A673 (cell line): ENCODE results near the gene FAM3B. TPM values are rescaled to one million over a fixed set of nuclear protein-coding genes. Genes with fewer than 3 reads are reported as not detected.

Experiments used
- BruUV-seq: library from RNA; stranded (reverse); fragments of 400-500 nt; replicated peaks from 2 replicates; lab custom pipeline; 2021; lab: Mats Ljungman, UMichigan
- CTCF ChIA-PET: fragments of 300-600 bp; sonication (Branson Sonifier 250); formaldehyde crosslinking; loops from one replicate; lab custom pipeline; 2022; ENCODE audit warnings: antibody characterized with exemption; lab: Charles Lee
- POLR2A ChIA-PET: fragments of 300-600 bp; sonication (Branson Sonifier 250); formaldehyde crosslinking; loops from one replicate; lab custom pipeline; 2022; ENCODE audit warnings: antibody characterized with exemption; ENCODE audit not compliant: low non-redundant PET; lab: Charles Lee
- DNase-seq: peaks from one replicate; pipeline ENCODE4 v3.0.0-alpha.2; 2015; ENCODE audit warnings: low spot score
- H3K27ac ChIP-seq: fragments of 200-600 bp; sonication (generic); 2 replicates; pipeline ENCODE4 v1.5.1; 2016; ENCODE audit warnings: mixed run types, low read depth, mild to moderate bottlenecking, mixed read lengths, antibody characterized with exemption, low read length; ENCODE audit not compliant: poor library complexity, severe bottlenecking
- H3K27me3 ChIP-seq: fragments of 200-600 bp; sonication (generic); replicated peaks from 2 replicates; pipeline ENCODE4 v1.6.1; 2017; ENCODE audit warnings: mixed run types, low read depth, mild to moderate bottlenecking, mixed read lengths, antibody characterized with exemption, low read length; ENCODE audit not compliant: insufficient read depth, poor library complexity
- H3K36me3 ChIP-seq: fragments of 200-600 bp; sonication (generic); 2 replicates; pipeline ENCODE4 v1.6.1; 2016; ENCODE audit warnings: mixed run types, mild to moderate bottlenecking, mixed read lengths, antibody characterized with exemption, low read length; ENCODE audit not compliant: insufficient read depth, poor library complexity, severe bottlenecking
- H3K4me1 ChIP-seq: fragments of 200-600 bp; sonication (generic); 2 replicates; pipeline ENCODE4 v1.6.1; 2017; ENCODE audit warnings: mixed run types, mild to moderate bottlenecking, mixed read lengths, antibody characterized with exemption, low read length; ENCODE audit not compliant: insufficient read depth, poor library complexity, severe bottlenecking
- H3K4me3 ChIP-seq: fragments of 200-600 bp; sonication (generic); 2 replicates; pipeline ENCODE4 v1.5.1; 2016; ENCODE audit warnings: low read depth, mixed run types, mild to moderate bottlenecking, mixed read lengths, low read length; ENCODE audit not compliant: poor library complexity, severe bottlenecking
- H3K9me3 ChIP-seq: fragments of 200-600 bp; sonication (generic); 2 replicates; pipeline ENCODE4 v1.6.1; 2016; ENCODE audit warnings: mixed run types, low read depth, mild to moderate bottlenecking, mixed read lengths, antibody characterized with exemption, low read length; ENCODE audit not compliant: poor library complexity, severe bottlenecking
- CTCF ChIP-seq: fragments of 300-800, 200-600 bp; sonication (generic); conservative IDR thresholded peaks from 2 replicates; pipeline ENCODE4 v1.5.1; 2017; ENCODE audit warnings: low read depth, mild to moderate bottlenecking, antibody characterized with exemption, low read length, moderate library complexity, mixed read lengths
- EZH2 ChIP-seq: fragments of 200-600 bp; sonication (generic); IDR thresholded peaks from 2 replicates; pipeline ENCODE4 v1.6.1; 2017; ENCODE audit warnings: borderline replicate concordance, low read depth, mild to moderate bottlenecking, mixed read lengths, antibody characterized with exemption, low read length; ENCODE audit not compliant: poor library complexity, severe bottlenecking
- intact Hi-C: fragments of 100-400 bp; cut with micrococcal nuclease; formaldehyde crosslinking; loops from one replicate; pipeline ENCODE4 v1.10.0; 2022; ENCODE audit not compliant: unreplicated experiment
- total RNA-seq: library from RNA; stranded (reverse); gene quantifications from 2 replicates; pipeline ENCODE4 v1.2.3, GENCODE V29; 2021

Gene FAM3B
- total RNA-seq, 1 experiment from 2014 or later = not detected

GRCh38 chr21:41333752-41334151, 17.2 kb downstream of the FAM3B start:
- TF ChIP-seq CTCF = no peak
- TF ChIP-seq EZH2 = no peak
- no peaks in the 10 kb centered on the region for H3K27me3 ChIP-seq
- no peaks in the 10 kb centered on the region for H3K36me3 ChIP-seq
- CTCF ChIA-PET = no interaction called here
- no peak overlapping the region for H3K27ac ChIP-seq
- intact Hi-C loops = no loop called here
- no peaks in the 10 kb centered on the region for H3K4me1 ChIP-seq
- POLR2A ChIA-PET = no interaction called here
- no peak for DNase-seq
- H3K9me3 ChIP-seq = no peaks in the 10 kb centered on the region
- no peak overlapping the region for H3K4me3 ChIP-seq
- BruUV-seq = no TSS peak

GRCh38 chr21:41337515-41337914, 20.9 kb downstream of the FAM3B start:
- POLR2A ChIA-PET = interaction anchor here (0.6 kb wide), 1 partner anchor 1160 kb away, joined by 3 read pairs; no protein-coding TSS in a partner anchor
- intact Hi-C loops = no loop called here
- no TSS peak for BruUV-seq
- H3K27me3 ChIP-seq = no peaks in the 10 kb centered on the region
- DNase-seq = no peak
- no peaks in the 10 kb centered on the region for H3K36me3 ChIP-seq
- H3K4me1 ChIP-seq = no peaks in the 10 kb centered on the region
- CTCF ChIA-PET = no interaction called here
- H3K27ac ChIP-seq = no peak overlapping the region
- H3K9me3 ChIP-seq = no peaks in the 10 kb centered on the region
- TF ChIP-seq CTCF (no peak), EZH2 (no peak)
- no peak overlapping the region for H3K4me3 ChIP-seq

GRCh38 chr21:41338455-41338854, 21.9 kb downstream of the FAM3B start:
- no peaks in the 10 kb centered on the region for H3K36me3 ChIP-seq
- H3K27ac ChIP-seq = no peak overlapping the region
- CTCF ChIA-PET = no interaction called here
- no peaks in the 10 kb centered on the region for H3K4me1 ChIP-seq
- H3K27me3 ChIP-seq = no peaks in the 10 kb centered on the region
- H3K4me3 ChIP-seq = no peak overlapping the region
- POLR2A ChIA-PET = no interaction called here
- intact Hi-C loops = no loop called here
- no peak for DNase-seq
- no peak for TF ChIP-seq EZH2
- TF ChIP-seq CTCF = no peak
- H3K9me3 ChIP-seq = no peaks in the 10 kb centered on the region
- no TSS peak for BruUV-seq
